K562 (cell line): ENCODE data around the gene FAM187B. TPM values are rescaled to one million over a fixed set of nuclear protein-coding genes. Genes with fewer than 3 reads are reported as not detected.

ENCODE experiments used
- DDX20 ChIP-seq: fragments of 450-650 bp; IDR thresholded peaks from 2 replicates; pipeline ENCODE4 v1.6.1; 2016; ENCODE audit warnings: missing genetic modification characterization, low read depth, mild to moderate bottlenecking, missing compliant biosample characterization, moderate library complexity
- POLR2A ChIP-seq: fragments of 450-650 bp; conservative IDR thresholded peaks from 2 replicates; pipeline ENCODE4 v1.6.1; 2016
- SUPT5H ChIP-seq: fragments of 450-650 bp; IDR thresholded peaks from 2 replicates; pipeline ENCODE4 v1.6.1; 2016
- TAF9B ChIP-seq: fragments of 450-650 bp; IDR thresholded peaks from 2 replicates; pipeline ENCODE4 v1.6.1; 2018; ENCODE audit warnings: mild to moderate bottlenecking; ENCODE audit not compliant: partially characterized antibody
- ZBTB26 ChIP-seq: fragments of 450-650 bp; formaldehyde crosslinking; IDR thresholded peaks from 2 replicates; pipeline ENCODE4 v1.4.0; 2022; ENCODE audit warnings: missing genetic modification characterization
- ZNF239 ChIP-seq: fragments of 250-450 bp; sonication (Bioruptor Pico); IDR thresholded peaks from 2 replicates; pipeline ENCODE4 v1.4.0; 2020; ENCODE audit warnings: mild to moderate bottlenecking
- ZNF277 ChIP-seq: fragments of 250-450 bp; sonication (Bioruptor Pico); IDR thresholded peaks from 2 replicates; pipeline ENCODE4 v1.8.0; 2022; ENCODE audit warnings: inconsistent platforms, mild to moderate bottlenecking, moderate library complexity, borderline replicate concordance
- ZNF609 ChIP-seq: sonication (generic); formaldehyde crosslinking; IDR thresholded peaks from 2 replicates; pipeline ENCODE4 v1.8.1; 2023; ENCODE audit warnings: missing genetic modification reagents, mild to moderate bottlenecking, borderline replicate concordance
- polyA plus RNA-seq, 8 experiments: library from polyadenylated mRNA; depleted of rRNA in 4 of 8; stranded (reverse) in 5 of 8; unstranded in 3 of 8; fragments of >200 nt; fragmentation: Nextera tagmentation in 2 of 8; fragmentation: Illumina TruSeq in 1 of 8; extraction: Ambion mirVana in 2 of 8; extraction: Trizol in 1 of 8; gene quantifications; 2 replicates each; pipeline versions ENCODE4 v1.2.1 to v1.2.3, GENCODE V29; 2011 to 2014; ENCODE audit warnings: inconsistent platforms in 1 of 8, missing spikeins in 1 of 8
- total RNA-seq, 7 experiments: library from RNA; depleted of rRNA in 6 of 7; stranded (reverse); fragments of >200 nt in 6 of 7; fragmentation: Illumina TruSeq in 2 of 7; extraction: Trizol in 2 of 7; gene quantifications; 2 replicates each; pipeline versions ENCODE4 v1.2.1 to v1.2.3, GENCODE V29; 2011 to 2021; ENCODE audit warnings: low replicate concordance in 1 of 7
- TF ChIP-seq, protein P1 (sequence below): fragments of 450-650 bp; IDR thresholded peaks from 2 replicates; pipeline ENCODE4 v1.6.1; 2016; ENCODE audit warnings: low read depth, mild to moderate bottlenecking, moderate library complexity
- TF ChIP-seq, protein P2 (sequence below): fragments of 250-450 bp; sonication (Bioruptor Pico); IDR thresholded peaks from 2 replicates; pipeline ENCODE4 v1.5.0; 2021
- TF ChIP-seq, protein P3 (sequence below): fragments of 450-650 bp; conservative IDR thresholded peaks from 2 replicates; pipeline ENCODE4 v1.6.1; 2016; ENCODE audit warnings: missing genetic modification characterization, low read depth, mild to moderate bottlenecking, control low read depth, missing compliant biosample characterization
- TF ChIP-seq, protein P4 (sequence below): sonication (generic); formaldehyde crosslinking; IDR thresholded peaks from 2 replicates; pipeline ENCODE4 v1.8.1; 2023; ENCODE audit warnings: mild to moderate bottlenecking, missing genetic modification reagents
- TF ChIP-seq, protein P5 (sequence below): fragments of 450-650 bp; IDR thresholded peaks from one replicate; pipeline ENCODE4 v1.6.1; 2018; ENCODE audit warnings: mild to moderate bottlenecking, moderate library complexity; ENCODE audit not compliant: partially characterized antibody

FAM187B gene
- total and polyA plus RNA-seq, 9 of the 15 experiments (the other 6 are each of a cell fraction or from before 2014, with no cell fraction given), result 0.04 to 0.09 TPM; not detected in 7

DNA sequence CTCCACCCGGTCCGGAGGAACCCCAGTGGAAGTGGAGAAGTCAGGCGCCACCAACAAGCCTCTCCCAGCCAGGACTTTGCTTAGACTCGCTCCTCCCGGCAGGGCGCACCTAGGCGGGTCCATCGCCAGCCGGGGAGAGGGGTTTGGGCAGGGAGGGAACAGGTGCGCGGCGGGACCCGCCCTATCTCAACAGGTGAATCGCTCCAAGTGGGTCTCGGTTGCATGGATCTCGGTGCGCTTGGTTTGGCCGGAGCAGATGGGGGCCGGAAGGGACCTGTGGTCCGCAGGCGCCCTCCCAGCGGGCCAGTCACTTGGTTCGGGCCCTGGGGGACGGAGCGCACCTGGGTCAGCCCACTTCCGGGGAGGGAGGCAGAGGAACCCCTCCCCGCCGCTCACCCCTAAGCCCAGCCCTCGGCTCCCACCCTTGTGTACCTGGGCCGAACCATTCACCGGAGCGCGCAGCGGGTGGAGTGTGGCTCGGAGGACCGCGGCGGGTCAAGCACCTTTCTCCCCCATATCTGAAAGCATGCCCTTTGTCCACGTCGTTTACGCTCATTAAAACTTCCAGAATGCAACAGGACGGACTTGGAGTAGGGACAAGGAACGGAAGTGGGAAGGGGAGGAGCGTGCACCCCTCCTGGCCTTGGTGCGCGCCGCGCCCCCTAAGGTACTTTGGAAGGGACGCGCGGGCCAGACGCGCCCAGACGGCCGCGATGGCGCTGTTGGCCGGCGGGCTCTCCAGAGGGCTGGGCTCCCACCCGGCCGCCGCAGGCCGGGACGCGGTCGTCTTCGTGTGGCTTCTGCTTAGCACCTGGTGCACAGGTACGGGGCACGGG, 20.0 kb upstream of the FAM187B start, which contains the start of gene LSR (continued):
- TF ChIP-seq, protein P1, sequence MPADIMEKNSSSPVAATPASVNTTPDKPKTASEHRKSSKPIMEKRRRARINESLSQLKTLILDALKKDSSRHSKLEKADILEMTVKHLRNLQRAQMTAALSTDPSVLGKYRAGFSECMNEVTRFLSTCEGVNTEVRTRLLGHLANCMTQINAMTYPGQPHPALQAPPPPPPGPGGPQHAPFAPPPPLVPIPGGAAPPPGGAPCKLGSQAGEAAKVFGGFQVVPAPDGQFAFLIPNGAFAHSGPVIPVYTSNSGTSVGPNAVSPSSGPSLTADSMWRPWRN, result peak; percentile 22; the same call in 1 of the 2 replicates
- TF ChIP-seq, protein P2, sequence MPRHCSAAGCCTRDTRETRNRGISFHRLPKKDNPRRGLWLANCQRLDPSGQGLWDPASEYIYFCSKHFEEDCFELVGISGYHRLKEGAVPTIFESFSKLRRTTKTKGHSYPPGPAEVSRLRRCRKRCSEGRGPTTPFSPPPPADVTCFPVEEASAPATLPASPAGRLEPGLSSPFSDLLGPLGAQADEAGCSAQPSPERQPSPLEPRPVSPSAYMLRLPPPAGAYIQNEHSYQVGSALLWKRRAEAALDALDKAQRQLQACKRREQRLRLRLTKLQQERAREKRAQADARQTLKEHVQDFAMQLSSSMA (CRISPR knock-in tag), result peak; percentile 84; the same call in 1 of the 2 replicates
- TF ChIP-seq ZNF609 (CRISPR knock-in tag) (no peak), POLR2A (peak; percentile 96), ZNF277 (CRISPR knock-in tag) (no peak), ZNF239 (CRISPR knock-in tag) (no peak), SUPT5H (peak; percentile 93), ZBTB26 (no peak), DDX20 (no peak), TAF9B (no peak)
- TF ChIP-seq, protein P3, sequence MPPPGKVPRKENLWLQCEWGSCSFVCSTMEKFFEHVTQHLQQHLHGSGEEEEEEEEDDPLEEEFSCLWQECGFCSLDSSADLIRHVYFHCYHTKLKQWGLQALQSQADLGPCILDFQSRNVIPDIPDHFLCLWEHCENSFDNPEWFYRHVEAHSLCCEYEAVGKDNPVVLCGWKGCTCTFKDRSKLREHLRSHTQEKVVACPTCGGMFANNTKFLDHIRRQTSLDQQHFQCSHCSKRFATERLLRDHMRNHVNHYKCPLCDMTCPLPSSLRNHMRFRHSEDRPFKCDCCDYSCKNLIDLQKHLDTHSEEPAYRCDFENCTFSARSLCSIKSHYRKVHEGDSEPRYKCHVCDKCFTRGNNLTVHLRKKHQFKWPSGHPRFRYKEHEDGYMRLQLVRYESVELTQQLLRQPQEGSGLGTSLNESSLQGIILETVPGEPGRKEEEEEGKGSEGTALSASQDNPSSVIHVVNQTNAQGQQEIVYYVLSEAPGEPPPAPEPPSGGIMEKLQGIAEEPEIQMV (tag), result no peak
- TF ChIP-seq, protein P4, sequence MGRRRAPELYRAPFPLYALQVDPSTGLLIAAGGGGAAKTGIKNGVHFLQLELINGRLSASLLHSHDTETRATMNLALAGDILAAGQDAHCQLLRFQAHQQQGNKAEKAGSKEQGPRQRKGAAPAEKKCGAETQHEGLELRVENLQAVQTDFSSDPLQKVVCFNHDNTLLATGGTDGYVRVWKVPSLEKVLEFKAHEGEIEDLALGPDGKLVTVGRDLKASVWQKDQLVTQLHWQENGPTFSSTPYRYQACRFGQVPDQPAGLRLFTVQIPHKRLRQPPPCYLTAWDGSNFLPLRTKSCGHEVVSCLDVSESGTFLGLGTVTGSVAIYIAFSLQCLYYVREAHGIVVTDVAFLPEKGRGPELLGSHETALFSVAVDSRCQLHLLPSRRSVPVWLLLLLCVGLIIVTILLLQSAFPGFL (CRISPR knock-in tag), result no peak
- TF ChIP-seq, protein P5, sequence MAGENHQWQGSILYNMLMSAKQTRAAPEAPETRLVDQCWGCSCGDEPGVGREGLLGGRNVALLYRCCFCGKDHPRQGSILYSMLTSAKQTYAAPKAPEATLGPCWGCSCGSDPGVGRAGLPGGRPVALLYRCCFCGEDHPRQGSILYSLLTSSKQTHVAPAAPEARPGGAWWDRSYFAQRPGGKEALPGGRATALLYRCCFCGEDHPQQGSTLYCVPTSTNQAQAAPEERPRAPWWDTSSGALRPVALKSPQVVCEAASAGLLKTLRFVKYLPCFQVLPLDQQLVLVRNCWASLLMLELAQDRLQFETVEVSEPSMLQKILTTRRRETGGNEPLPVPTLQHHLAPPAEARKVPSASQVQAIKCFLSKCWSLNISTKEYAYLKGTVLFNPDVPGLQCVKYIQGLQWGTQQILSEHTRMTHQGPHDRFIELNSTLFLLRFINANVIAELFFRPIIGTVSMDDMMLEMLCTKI, result no peak
